Measurements from ENCODE around the gene REXO4. TPM values are rescaled to one million over a fixed set of nuclear protein-coding genes. Genes with fewer than 3 reads are reported as not detected.

Gene REXO4
- total and polyA plus RNA-seq, 2 of the 13 experiments (the other 11 are each of a cell fraction or from before 2014, with no cell fraction given): 18.5 to 30.4 TPM

DNA sequence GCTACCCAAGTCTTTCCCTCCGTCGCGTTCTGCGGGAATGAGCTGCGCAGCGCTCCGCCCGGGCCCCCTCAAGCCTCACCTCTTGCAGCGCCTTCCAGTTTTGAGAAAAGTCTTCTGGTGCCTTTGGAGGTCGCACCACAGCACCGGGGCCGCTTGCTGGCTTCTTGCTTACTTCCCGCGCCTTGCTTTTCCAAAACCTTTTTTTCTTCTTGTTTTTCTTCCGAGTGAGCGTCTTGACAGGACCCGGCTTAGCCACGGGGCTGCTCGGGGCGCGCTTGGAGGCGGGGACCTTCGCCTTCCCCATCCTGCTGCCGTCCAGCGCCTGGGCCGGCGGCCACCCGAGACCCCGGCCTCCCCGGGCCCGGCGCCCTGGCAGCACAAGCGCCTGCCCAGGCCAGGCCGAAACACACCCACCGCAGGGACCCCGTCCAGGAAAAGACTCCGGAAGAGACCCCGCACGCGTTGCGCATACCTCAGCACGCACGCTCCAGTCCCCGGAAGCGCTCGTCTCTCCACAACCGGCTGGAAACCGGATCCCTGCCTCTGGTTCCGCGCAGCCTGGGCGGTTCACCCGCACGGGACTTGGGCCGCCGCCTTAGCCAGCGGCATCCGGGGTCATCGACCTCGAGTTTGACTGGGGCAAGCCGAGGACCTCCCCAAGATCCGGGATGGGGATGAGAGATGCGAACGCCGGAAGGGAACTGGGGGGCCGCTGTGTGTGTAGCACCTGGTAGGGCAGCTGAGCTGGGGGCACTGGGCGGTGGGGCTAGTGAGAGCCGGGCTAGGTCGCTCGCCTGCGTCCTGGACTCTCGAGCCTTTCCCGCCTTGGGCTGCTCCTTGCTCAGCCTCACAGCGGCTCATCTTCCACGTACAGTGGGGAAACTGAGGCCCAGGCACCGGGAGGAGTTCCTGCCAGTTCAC, at the start of gene REXO4 (continued):
- TF ChIP-seq, protein P1, sequence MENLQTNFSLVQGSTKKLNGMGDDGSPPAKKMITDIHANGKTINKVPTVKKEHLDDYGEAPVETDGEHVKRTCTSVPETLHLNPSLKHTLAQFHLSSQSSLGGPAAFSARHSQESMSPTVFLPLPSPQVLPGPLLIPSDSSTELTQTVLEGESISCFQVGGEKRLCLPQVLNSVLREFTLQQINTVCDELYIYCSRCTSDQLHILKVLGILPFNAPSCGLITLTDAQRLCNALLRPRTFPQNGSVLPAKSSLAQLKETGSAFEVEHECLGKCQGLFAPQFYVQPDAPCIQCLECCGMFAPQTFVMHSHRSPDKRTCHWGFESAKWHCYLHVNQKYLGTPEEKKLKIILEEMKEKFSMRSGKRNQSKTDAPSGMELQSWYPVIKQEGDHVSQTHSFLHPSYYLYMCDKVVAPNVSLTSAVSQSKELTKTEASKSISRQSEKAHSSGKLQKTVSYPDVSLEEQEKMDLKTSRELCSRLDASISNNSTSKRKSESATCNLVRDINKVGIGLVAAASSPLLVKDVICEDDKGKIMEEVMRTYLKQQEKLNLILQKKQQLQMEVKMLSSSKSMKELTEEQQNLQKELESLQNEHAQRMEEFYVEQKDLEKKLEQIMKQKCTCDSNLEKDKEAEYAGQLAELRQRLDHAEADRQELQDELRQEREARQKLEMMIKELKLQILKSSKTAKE (CRISPR knock-in tag; IDR thresholded peaks at IDR 0.05; ENCODE audit: borderline replicate concordance): peak; percentile 79
- TF ChIP-seq, protein P2, sequence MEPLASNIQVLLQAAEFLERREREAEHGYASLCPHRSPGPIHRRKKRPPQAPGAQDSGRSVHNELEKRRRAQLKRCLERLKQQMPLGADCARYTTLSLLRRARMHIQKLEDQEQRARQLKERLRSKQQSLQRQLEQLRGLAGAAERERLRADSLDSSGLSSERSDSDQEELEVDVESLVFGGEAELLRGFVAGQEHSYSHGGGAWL (CRISPR knock-in tag; IDR thresholded peaks at IDR 0.05): peak; percentile 85
- TF ChIP-seq ZMYM3 (CRISPR knock-in tag; IDR thresholded peaks at IDR 0.05): peak; percentile 58; the same call in 1 of the 2 replicates
- peak; percentile 72; the same call in 1 of the 2 replicates for TF ChIP-seq ZBTB7A (CRISPR knock-in tag; IDR thresholded peaks at IDR 0.05)
- TF ChIP-seq, protein P3, sequence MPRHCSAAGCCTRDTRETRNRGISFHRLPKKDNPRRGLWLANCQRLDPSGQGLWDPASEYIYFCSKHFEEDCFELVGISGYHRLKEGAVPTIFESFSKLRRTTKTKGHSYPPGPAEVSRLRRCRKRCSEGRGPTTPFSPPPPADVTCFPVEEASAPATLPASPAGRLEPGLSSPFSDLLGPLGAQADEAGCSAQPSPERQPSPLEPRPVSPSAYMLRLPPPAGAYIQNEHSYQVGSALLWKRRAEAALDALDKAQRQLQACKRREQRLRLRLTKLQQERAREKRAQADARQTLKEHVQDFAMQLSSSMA (CRISPR knock-in tag; IDR thresholded peaks at IDR 0.05): peak; percentile 46; the same call in 1 of the 2 replicates
- TF ChIP-seq, protein P4, sequence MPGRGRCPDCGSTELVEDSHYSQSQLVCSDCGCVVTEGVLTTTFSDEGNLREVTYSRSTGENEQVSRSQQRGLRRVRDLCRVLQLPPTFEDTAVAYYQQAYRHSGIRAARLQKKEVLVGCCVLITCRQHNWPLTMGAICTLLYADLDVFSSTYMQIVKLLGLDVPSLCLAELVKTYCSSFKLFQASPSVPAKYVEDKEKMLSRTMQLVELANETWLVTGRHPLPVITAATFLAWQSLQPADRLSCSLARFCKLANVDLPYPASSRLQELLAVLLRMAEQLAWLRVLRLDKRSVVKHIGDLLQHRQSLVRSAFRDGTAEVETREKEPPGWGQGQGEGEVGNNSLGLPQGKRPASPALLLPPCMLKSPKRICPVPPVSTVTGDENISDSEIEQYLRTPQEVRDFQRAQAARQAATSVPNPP (CRISPR knock-in tag; IDR thresholded peaks at IDR 0.05): peak; percentile 44; the same call in 1 of the 2 replicates
- no peak for TF ChIP-seq HNRNPH1 (optimal IDR thresholded peaks at IDR 0.05; ENCODE audit: low read depth, low read length)
- TF ChIP-seq PHF8 (CRISPR knock-in tag; IDR thresholded peaks at IDR 0.05): peak; percentile 93
- TF ChIP-seq ZNF446 (CRISPR knock-in tag; IDR thresholded peaks at IDR 0.05): no peak
- TF ChIP-seq, protein P5, sequence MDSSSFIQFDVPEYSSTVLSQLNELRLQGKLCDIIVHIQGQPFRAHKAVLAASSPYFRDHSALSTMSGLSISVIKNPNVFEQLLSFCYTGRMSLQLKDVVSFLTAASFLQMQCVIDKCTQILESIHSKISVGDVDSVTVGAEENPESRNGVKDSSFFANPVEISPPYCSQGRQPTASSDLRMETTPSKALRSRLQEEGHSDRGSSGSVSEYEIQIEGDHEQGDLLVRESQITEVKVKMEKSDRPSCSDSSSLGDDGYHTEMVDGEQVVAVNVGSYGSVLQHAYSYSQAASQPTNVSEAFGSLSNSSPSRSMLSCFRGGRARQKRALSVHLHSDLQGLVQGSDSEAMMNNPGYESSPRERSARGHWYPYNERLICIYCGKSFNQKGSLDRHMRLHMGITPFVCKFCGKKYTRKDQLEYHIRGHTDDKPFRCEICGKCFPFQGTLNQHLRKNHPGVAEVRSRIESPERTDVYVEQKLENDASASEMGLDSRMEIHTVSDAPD (CRISPR knock-in tag; IDR thresholded peaks at IDR 0.05): peak; percentile 46; the same call in 1 of the 2 replicates
- TF ChIP-seq, protein P6, sequence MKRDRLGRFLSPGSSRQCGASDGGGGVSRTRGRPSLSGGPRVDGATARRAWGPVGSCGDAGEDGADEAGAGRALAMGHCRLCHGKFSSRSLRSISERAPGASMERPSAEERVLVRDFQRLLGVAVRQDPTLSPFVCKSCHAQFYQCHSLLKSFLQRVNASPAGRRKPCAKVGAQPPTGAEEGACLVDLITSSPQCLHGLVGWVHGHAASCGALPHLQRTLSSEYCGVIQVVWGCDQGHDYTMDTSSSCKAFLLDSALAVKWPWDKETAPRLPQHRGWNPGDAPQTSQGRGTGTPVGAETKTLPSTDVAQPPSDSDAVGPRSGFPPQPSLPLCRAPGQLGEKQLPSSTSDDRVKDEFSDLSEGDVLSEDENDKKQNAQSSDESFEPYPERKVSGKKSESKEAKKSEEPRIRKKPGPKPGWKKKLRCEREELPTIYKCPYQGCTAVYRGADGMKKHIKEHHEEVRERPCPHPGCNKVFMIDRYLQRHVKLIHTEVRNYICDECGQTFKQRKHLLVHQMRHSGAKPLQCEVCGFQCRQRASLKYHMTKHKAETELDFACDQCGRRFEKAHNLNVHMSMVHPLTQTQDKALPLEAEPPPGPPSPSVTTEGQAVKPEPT (CRISPR knock-in tag; IDR thresholded peaks at IDR 0.05; ENCODE audit: low read depth): peak; percentile 60; the same call in 1 of the 2 replicates
- peak; percentile 65; the same call in 1 of the 2 replicates for TF ChIP-seq ZNF672 (CRISPR knock-in tag; IDR thresholded peaks at IDR 0.05)
- TF ChIP-seq MED13 (CRISPR knock-in tag; IDR thresholded peaks at IDR 0.05): no peak
- TF ChIP-seq ASH2L (IDR thresholded peaks at IDR 0.05; ENCODE audit: insufficient read length, low read depth, low read length): peak; percentile 99
- peak; percentile 70; the same call in 1 of the 2 replicates for TF ChIP-seq ZNF850 (CRISPR knock-in tag; conservative IDR thresholded peaks at IDR 0.05)
- 0 out of 2 replicates have a peak, but pooled peaks have one; percentile 55 for TF ChIP-seq ZNF782 (CRISPR knock-in tag; IDR thresholded peaks at IDR 0.05; ENCODE audit: borderline replicate concordance)
- no peak for TF ChIP-seq SATB2 (CRISPR knock-in tag; IDR thresholded peaks at IDR 0.05)
- TF ChIP-seq, protein P7, sequence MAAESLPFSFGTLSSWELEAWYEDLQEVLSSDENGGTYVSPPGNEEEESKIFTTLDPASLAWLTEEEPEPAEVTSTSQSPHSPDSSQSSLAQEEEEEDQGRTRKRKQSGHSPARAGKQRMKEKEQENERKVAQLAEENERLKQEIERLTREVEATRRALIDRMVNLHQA (CRISPR knock-in tag; IDR thresholded peaks at IDR 0.05): no peak
- no peak for TF ChIP-seq ZNF7 (CRISPR knock-in tag; IDR thresholded peaks at IDR 0.05)
- TF ChIP-seq SIN3B (IDR thresholded peaks at IDR 0.05; ENCODE audit: low read length): peak; percentile 77; the same call in 1 of the 2 replicates
